ENCODE data around the gene TRIM17.

- TF ChIP-seq CTCF (IDR thresholded peaks at IDR 0.05) (no peak), POLR2A (IDR thresholded peaks at IDR 0.05) (no peak)
These were observed 24.3 kb downstream of the TRIM17 start for GRCh38 chr1:228392111-228392936.

Measured in vagina (tissue), 2 donors.